Fibroblast of the aortic adventitia (primary cell): ENCODE measurements around the gene MMS22L. TPM values are rescaled to one million over a fixed set of nuclear protein-coding genes. Genes with fewer than 3 reads are reported as not detected.

Source experiments
- DNase-seq: peaks from one replicate; pipeline ENCODE4 v3.0.0-alpha.2; 2010; ENCODE audit warnings: low read depth
- H3K4me3 ChIP-seq: 2 replicates; pipeline ENCODE4 v1.5.1; 2011; ENCODE audit warnings: low read depth, mild to moderate bottlenecking, control low read depth, low read length, moderate library complexity
- CTCF ChIP-seq: IDR thresholded peaks from 2 replicates; pipeline ENCODE4 v1.5.1; 2011; ENCODE audit warnings: mild to moderate bottlenecking, low read length, control low read depth, inconsistent platforms; ENCODE audit not compliant: insufficient read depth
- total RNA-seq: library from RNA; depleted of rRNA; stranded (reverse); fragments of >200 nt; gene quantifications from 2 replicates; pipeline ENCODE4 v1.2.3, GENCODE V29; 2012; ENCODE audit warnings: low replicate concordance

Gene MMS22L
- total RNA-seq, 1 donor = 48.2 TPM

- no peak for TF ChIP-seq CTCF
- no peak overlapping the region for H3K4me3 ChIP-seq
- no peak for DNase-seq
Observed at GRCh38 chr6:97214671-97215070, 68.3 kb downstream of the MMS22L start.

- no peak for TF ChIP-seq CTCF
- no peak overlapping the region for H3K4me3 ChIP-seq
- no peak for DNase-seq
Observed at GRCh38 chr6:97207383-97207782, 75.6 kb downstream of the MMS22L start.

- H3K4me3 ChIP-seq = no peak overlapping the region
- TF ChIP-seq CTCF = no peak
- no peak for DNase-seq
Observed at GRCh38 chr6:97205966-97206365, 77.0 kb downstream of the MMS22L start.

GRCh38 chr6:97203343-97203742 is 79.7 kb downstream of the MMS22L start:
- no peak overlapping the region for H3K4me3 ChIP-seq
- no peak for TF ChIP-seq CTCF
- no peak for DNase-seq

DNA sequence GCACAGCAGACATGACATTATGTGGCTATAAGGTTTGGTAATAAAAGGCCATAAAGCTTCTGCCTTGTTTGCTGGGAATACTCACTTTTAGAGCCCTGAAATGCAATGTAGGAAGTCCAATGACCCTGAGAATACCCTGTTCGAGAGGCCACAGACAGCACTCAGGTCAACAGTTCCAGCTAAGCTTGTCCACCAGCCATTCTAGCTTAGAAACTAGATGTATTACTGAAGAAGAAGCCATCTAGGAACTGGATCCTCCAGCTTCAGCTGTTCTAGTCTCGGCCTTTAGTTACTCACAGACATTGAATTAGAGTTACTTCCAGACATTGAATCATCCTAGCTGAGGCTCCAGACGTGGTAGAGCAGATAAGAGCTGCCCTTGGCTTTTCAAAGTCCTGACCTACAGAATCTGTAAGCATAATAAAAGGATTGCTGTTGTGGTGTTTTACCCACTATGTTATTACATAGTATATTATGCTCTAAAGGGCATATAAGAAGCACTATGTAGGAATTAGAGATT is 84.9 kb downstream of the MMS22L start:
- DNase-seq = peak; percentile 56

DNA sequence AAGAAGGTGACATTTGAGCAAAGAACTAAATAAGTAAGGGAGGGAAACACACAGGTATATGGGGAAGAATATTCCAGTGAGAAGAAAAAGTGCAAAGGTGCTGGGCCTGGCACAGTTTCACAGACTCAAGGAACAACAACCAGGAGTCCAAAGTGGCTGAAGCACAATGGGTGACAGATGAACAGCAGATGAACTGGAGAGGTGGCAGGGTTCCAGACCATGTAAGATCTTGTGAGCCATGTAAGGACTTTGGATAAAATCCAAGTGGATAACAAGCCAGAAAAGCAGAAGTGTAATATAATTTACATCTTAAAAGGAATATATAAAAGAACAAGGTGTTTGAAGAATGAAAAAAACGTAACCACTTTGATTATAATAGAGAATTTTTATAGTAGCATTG is 87.9 kb downstream of the MMS22L start:
- peak; percentile 54 for DNase-seq
- no peak for TF ChIP-seq CTCF
- no peak overlapping the region for H3K4me3 ChIP-seq

More for the DNA sequence above, 84.9 kb downstream of the MMS22L start:
- TF ChIP-seq CTCF = no peak
- H3K4me3 ChIP-seq = no peak overlapping the region

DNA sequence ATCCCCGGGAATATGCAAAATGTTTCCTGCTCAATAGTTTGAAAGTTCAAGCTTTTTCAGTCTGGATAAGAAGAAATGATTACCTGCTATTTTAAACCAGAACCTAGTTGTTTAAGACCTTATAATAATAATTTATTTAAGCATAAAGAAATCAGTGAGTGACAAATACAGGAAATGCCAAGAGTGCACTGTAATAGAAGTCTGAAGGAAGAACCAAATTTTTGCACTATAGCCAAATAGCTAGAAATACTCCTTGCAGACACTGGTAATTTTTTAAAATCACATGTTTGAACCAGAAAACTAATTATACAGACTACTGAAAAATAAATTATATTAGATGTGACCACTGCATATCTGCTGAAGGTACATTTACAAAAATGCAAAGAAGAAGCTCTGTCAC is 93.2 kb downstream of the MMS22L start:
- DNase-seq = peak; percentile 69
- no peak overlapping the region for H3K4me3 ChIP-seq
- no peak for TF ChIP-seq CTCF
